ENCODE results near the gene KCTD21. TPM values are rescaled to one million over a fixed set of nuclear protein-coding genes. Genes with fewer than 3 reads are reported as not detected.
A peak's percentile ranks its signal among the peaks of the same experiment; 100 is the strongest.

KCTD21 gene
- total and polyA plus RNA-seq, 7 donors = 4.2 to 18.8 (median 7.4) TPM

DNA sequence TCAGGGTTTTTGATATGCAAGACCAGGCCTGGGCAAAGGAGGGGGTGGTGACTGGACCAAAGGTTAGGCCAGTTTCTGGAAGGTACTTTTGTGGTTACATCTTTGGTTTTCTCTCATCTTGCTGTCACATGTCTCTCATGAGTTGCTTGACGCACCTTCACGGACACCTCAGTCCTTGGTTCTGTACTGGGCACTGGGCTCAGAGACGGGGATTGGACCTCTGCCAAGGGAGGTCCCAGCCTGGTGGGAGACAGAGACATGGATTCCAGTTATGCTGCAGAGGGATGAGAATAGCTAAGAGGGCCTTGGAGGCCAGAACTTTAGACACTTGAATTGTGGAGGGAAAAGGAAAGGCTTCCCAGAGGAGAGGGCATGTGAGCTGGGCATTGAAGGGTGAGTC lies 1.9 kb upstream of the KCTD21 start:
- H3K36me3 ChIP-seq = no peaks in the 10 kb centered on the region
- H3K9me3 ChIP-seq = no peaks in the 10 kb centered on the region
- intact Hi-C loops (cut with DNase I) = no loop called here
- DNase-seq = peak; percentile 48
- no peak for TF ChIP-seq EP300 (IDR thresholded peaks at IDR 0.05)
- WGBS, 2 donors = 71 to 73% methylated on average over 3 of the region's 3 CpGs
- H3K4me1 ChIP-seq = peaks cover 0 to 50% (median 38%) of the 10 kb centered on the region in 4 donors
- H3K27me3 ChIP-seq = no peaks in the 10 kb centered on the region
- H3K27ac ChIP-seq = no peak overlapping the region
- no peak overlapping the region for H3K4me3 ChIP-seq

DNA sequence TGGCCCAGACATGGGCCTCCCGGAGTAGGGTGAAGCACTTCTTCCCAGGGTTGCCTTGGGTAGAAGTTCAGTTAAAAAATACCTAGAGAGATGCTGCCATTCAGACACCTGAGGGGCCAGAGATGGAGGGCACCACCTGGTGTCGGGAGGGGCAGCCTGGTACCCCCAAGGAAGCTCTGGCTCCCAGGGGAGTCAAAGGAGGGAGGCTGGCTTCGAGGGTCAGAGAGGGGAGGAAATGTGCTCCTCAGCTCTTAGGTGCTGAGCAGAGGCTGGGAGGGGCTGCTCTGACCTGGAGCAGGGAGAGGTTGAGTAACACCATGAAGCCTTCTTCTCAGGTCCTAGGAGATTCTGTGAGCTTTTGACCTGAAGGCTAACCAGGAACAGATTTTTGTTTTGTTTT lies 1.4 kb upstream of the KCTD21 start:
- WGBS, 2 donors = 55 to 59% methylated on average over 3 of the region's 3 CpGs
- peak; percentile 62 for DNase-seq
- TF ChIP-seq POLR2AphosphoS5 (IDR thresholded peaks at IDR 0.05) (no peak), POLR2A (IDR thresholded peaks at IDR 0.05) (no peak), EP300 (IDR thresholded peaks at IDR 0.05) (no peak)
- TF ChIP-seq, protein P1, sequence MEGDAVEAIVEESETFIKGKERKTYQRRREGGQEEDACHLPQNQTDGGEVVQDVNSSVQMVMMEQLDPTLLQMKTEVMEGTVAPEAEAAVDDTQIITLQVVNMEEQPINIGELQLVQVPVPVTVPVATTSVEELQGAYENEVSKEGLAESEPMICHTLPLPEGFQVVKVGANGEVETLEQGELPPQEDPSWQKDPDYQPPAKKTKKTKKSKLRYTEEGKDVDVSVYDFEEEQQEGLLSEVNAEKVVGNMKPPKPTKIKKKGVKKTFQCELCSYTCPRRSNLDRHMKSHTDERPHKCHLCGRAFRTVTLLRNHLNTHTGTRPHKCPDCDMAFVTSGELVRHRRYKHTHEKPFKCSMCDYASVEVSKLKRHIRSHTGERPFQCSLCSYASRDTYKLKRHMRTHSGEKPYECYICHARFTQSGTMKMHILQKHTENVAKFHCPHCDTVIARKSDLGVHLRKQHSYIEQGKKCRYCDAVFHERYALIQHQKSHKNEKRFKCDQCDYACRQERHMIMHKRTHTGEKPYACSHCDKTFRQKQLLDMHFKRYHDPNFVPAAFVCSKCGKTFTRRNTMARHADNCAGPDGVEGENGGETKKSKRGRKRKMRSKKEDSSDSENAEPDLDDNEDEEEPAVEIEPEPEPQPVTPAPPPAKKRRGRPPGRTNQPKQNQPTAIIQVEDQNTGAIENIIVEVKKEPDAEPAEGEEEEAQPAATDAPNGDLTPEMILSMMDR (IDR thresholded peaks at IDR 0.05) = no peak
- no peaks in the 10 kb centered on the region for H3K36me3 ChIP-seq
- H3K27me3 ChIP-seq = no peaks in the 10 kb centered on the region
- no peaks in the 10 kb centered on the region for H3K9me3 ChIP-seq
- intact Hi-C loops (cut with DNase I) = loop anchor here (2.0 to 5.0 kb wide), 3 partner anchors 27 to 227 kb away; partner anchors contain the start of genes ALG8 and GAB2
- H3K4me3 ChIP-seq = peak overlapping the region; percentile 70 to 97 (median 90)
- peaks cover 0 to 51% (median 39%) of the 10 kb centered on the region in 4 donors for H3K4me1 ChIP-seq
- peak overlapping the region in 2 of 4 donors; percentile 85 to 91 for H3K27ac ChIP-seq

DNA sequence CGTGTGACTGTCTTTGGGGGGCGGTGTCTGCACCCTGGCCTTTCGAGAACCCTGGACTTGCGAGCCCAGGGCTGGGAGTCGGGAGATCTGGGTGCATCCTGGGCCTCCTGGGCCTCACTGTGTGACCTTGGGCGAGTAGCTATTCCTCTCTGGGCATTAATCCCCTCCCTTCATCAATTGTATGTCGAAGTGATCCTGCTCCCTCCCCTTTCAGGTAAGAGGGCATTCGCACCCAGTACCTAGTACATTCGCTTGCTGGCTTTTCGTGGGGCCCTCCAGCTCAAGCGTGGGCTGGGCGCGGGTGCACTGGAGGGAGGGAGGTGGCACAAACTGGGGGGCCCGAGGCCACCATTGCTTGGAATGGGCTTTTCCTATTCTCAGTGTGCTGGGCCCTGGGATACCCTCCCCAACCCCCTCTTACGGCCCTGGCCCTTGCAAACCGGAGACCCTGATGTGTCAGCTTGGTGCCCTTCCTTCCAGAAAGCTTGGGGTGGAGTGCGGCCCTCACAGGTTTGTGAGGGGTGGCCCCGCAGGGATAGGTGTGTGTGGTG lies 823 bp upstream of the KCTD21 start:
- intact Hi-C loops (cut with DNase I) = loop anchor here (2.0 to 5.0 kb wide), 3 partner anchors 26 to 228 kb away; partner anchors contain the start of genes ALG8 and GAB2
- no peaks in the 10 kb centered on the region for H3K27me3 ChIP-seq
- H3K36me3 ChIP-seq = no peaks in the 10 kb centered on the region
- H3K27ac ChIP-seq = peak overlapping the region; percentile 79 to 91 (median 88)
- TF ChIP-seq POLR2A (IDR thresholded peaks at IDR 0.05) (no peak), EP300 (IDR thresholded peaks at IDR 0.05) (no peak), POLR2AphosphoS5 (IDR thresholded peaks at IDR 0.05) (no peak)
- TF ChIP-seq, protein P1 (IDR thresholded peaks at IDR 0.05) = no peak
- DNase-seq = peak; percentile 62
- no peaks in the 10 kb centered on the region for H3K9me3 ChIP-seq
- H3K4me1 ChIP-seq = peaks cover 0 to 51% (median 39%) of the 10 kb centered on the region in 4 donors
- peak overlapping the region; percentile 70 to 97 (median 90) for H3K4me3 ChIP-seq
- WGBS, 2 donors = 40 to 50% methylated on average over 18 of the region's 18 CpGs

DNA sequence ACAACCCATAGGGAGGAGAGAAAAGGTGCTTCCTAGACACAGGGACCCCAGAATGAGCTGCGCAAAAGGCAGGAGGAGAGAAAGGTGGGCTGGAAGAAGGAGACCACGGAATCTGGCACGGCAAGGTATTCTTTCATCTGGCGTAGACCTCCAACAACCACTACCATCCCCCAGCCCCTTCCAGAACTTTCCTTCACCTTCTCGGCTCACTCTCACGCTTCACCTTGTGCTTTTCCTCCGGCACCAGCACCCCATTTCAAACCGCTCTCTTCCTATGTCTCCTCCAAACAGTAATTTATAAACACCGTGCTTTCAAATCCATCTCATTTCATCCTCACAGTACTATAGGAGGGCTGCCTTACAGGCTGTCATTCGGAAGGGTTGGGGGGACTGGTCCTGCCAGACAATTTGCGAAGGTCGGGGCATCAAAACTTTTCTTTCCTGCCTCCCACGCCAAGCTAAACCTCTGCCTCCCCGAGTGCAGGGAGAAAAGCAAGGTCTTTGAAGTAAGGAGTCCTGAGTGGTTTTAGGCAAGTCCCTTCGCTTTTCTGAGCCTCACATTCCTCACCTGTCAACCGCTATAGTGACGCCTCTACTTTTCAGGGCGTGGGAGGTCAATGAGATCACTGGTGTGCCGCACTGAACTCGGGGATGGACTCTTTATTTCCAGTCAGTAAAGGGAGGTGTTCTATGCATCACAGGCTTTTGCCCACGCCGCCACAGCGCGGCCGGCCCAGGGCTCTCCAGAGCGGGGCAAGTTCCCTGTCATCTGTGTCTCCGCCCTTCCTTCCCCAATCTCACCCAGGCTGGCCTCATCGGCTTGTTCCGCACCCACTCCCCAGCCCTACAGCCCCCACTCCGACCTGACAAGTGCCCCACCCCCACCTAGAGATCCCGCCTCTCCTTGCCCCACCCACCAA lies 800 bp downstream of the KCTD21 start:
- 22 to 26% methylated on average over 31 of the region's 31 CpGs for WGBS, 2 donors
- TF ChIP-seq POLR2A (IDR thresholded peaks at IDR 0.05) = no peak
- TF ChIP-seq EP300 (IDR thresholded peaks at IDR 0.05) = no peak
- TF ChIP-seq, protein P1 (IDR thresholded peaks at IDR 0.05) = no peak
- no peak for TF ChIP-seq POLR2AphosphoS5 (IDR thresholded peaks at IDR 0.05)
- intact Hi-C loops (cut with DNase I) = loop anchor here (2.0 to 5.0 kb wide), 3 partner anchors 25 to 230 kb away; partner anchors contain the start of genes ALG8 and GAB2
- Histone ChIP-seq H3K9me3 (no peaks in the 10 kb centered on the region), H3K4me1 (peaks cover 0 to 51% (median 39%) of the 10 kb centered on the region in 4 donors), H3K36me3 (peaks cover 0 to 9% (median 0%) of the 10 kb centered on the region in 4 donors), H3K27ac (peak overlapping the region; percentile 79 to 91 (median 88)), H3K4me3 (peak overlapping the region; percentile 70 to 97 (median 90)), H3K27me3 (no peaks in the 10 kb centered on the region)
- peak; percentile 42 for DNase-seq

DNA sequence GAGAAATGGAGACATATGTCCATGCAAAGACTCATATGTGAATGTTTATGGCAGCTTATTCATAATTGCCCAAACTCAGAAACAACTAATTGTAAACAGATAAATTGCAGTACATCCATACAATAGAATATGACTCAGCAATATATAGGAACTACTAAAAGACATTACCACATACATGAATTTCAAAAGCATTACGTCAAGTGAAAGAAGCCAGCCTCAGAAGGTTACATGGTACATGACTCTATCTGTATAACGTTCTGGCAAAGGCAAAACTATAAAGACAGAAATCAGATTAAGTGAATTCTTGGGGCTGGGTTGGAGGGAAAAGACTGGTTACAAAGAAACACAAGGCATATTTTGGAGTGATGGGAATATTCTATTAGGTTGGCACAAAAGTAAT lies 7.2 kb downstream of the KCTD21 start:
- TF ChIP-seq POLR2A (IDR thresholded peaks at IDR 0.05) = no peak
- TF ChIP-seq POLR2AphosphoS5 (IDR thresholded peaks at IDR 0.05) = no peak
- no peak for TF ChIP-seq EP300 (IDR thresholded peaks at IDR 0.05)
- TF ChIP-seq, protein P1 (IDR thresholded peaks at IDR 0.05) = no peak
- Histone ChIP-seq H3K27me3 (no peaks in the 10 kb centered on the region), H3K4me1 (peaks cover 0 to 15% (median 9%) of the 10 kb centered on the region in 4 donors), H3K27ac (no peak overlapping the region), H3K9me3 (no peaks in the 10 kb centered on the region), H3K4me3 (no peak overlapping the region), H3K36me3 (peaks cover 0 to 11% (median 0%) of the 10 kb centered on the region in 4 donors)
- intact Hi-C loops (cut with DNase I) = no loop called here
- DNase-seq = no peak
- WGBS, 2 donors = 87 to 89% methylated on average over 2 of the region's 2 CpGs
